GM21515 (cell line): Measurements from ENCODE around the gene SDE2.
"Not testable (repeated sequence)": the region's sequence is repeated elsewhere in the genome, so short reads cannot be mapped to it uniquely, and the experiment has no call there.

ENCODE experiments used
- ATAC-seq: cut with Tn5 transposase; IDR thresholded peaks from one replicate; pipeline ENCODE4 v1.9.1; 2021; ENCODE audit not compliant: unreplicated experiment

The SDE2 gene

DNA sequence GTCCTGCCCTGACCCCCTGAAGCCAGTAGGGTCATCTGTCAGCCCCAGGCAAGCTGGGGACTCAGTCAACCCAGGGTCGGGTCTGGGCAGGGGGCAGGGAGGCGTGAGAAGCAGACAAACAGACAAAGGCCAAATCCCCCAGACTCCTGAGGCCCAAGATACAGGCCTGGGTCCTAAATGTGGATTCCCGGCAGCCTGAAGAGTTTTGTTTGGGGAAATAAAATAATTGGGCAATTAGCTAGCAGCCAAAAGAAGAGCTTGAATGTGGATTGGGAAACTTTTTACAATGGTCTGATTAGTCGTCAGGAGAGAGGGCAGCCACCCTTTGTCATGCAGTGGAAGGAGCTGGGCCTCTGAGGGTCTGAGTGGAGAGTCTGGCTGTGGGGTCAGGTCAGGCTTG is 53.6 kb downstream of the SDE2 start:
- ATAC-seq, result no peak

DNA sequence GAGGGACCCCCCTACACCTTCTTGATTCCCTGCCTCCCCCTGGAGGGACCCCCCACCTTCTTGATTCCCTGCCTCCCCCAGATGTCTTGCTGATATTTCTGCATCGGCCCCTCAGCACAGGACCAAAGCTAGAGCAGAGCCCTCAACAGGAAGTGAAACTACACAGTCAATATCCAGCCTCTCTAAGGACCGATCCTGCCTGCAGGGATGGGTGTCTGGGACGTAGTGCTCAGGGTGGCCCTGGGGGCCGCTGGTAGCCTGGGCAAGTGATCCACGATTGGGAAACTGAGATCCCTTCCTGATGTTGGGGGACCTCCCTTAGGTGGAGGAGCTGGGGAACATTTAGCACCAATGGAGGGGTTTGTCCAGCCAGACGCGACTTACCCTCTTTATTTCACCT is 54.2 kb downstream of the SDE2 start:
- ATAC-seq, result peak; percentile 60

DNA sequence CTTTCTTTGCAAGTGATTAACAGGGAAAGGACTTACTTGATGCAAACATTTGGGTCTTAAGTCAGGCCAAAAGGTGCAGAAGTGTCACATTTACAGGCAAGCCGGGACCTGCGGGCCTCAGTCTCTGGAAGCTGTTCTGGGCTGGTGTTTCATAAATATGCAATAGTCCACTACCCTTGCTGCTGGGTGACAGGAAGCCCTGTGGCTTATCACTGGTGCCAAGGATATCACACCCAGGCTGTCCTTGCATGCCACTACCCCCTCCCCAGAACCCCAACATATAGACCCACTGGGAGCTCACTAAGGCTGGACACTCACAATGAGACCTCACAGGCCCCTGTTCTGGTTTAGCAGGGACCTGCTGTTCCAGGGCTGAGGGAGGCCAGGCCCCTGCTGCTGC is 54.8 kb downstream of the SDE2 start:
- ATAC-seq, result no peak

DNA sequence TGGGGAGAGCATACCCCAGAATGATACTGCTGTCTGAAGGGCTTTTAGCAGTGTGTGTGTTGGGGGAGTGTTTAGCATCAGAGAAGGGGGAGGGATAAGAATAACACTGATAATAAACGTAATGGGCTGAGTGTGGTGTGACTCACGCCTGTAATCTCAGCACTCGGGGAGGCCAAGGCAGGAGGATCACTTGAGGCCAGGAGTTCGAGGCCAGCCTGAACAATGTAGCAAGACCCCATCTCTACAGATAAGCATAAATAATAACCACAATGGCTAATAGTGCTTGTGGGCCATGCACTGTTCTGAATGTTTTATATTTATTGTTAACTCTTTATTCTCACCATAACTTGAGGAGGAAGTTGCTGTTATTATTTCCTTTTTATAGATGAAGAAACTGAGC is 55.6 kb downstream of the SDE2 start:
- ATAC-seq, result no peak

DNA sequence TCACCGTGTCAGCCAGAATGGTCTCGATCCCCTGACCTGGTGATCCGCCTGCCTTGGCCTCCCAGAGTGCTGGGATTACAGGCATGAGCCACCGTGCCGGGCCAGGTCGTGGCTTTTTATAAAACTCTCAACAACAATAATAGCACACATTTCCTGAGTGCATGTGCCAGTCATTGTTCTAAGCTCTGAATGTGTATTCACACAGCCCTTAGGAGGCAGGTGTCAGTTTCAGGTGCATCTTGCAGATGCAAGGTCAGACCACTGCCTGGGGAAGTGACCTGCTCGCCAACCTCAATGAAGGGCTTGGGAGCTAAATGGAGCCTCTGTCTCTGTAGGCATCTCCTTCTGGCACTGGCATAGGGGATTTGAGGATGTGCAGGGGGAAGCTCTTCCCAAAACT is 56.6 kb downstream of the SDE2 start:
- ATAC-seq, result peak; percentile 96

DNA sequence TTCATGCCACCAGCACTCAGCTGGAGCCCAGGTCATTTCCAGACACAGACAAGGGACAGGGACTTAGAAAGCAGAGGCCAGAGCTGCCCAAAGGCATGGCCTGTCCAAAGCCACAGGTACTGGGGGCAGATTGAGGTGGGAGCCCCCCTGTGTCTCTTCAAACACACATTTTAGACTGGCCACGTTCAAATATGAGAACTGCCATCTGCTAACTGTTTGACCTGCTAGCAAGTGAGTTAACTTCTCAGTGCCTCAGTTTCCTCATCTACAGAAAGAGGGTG is 57.3 kb downstream of the SDE2 start:
- ATAC-seq, result no peak

DNA sequence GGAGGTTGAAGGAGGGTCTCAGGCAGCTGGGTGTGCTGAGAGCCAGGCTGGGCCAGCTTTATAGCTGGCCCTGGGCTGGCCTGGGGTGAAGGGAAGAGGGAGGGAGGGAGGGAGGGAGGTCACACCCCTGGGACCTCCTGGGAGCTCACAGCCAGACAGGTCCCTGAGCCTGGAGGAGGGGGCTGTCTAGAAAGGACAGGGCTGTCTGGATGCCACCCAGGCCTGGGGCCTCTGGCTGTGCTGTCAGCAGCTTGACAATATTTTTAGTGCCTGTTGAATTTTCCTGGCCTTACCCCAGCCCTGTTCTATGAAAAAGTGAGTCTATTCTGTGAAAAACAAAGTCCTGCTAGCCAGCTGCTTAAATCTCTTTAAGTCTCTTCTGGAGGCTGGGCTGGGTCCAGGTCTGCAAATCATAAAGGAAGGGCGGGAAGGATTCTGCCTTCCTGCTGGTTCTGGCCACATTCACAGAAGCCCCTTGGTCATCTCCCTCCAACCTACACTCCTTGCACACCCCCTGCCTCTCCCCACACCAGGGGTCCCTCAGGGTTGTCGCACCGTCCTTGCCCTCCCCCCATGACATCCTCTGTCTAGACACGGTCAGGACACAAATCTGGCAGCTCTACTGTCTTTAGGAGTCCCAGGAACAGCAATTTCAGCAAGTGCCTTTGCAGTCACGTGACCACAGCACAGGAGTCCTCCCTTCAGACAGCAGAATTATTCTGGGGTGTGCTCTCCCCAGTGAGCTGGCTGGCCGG is 57.8 kb downstream of the SDE2 start, which contains the start of gene LEFTY2:
LEFTY2 (minus strand) TSS at position 34 of the 755 bp plus-strand sequence. CDS start 80 bp downstream, outside the sequence.
- no peak for ATAC-seq

DNA sequence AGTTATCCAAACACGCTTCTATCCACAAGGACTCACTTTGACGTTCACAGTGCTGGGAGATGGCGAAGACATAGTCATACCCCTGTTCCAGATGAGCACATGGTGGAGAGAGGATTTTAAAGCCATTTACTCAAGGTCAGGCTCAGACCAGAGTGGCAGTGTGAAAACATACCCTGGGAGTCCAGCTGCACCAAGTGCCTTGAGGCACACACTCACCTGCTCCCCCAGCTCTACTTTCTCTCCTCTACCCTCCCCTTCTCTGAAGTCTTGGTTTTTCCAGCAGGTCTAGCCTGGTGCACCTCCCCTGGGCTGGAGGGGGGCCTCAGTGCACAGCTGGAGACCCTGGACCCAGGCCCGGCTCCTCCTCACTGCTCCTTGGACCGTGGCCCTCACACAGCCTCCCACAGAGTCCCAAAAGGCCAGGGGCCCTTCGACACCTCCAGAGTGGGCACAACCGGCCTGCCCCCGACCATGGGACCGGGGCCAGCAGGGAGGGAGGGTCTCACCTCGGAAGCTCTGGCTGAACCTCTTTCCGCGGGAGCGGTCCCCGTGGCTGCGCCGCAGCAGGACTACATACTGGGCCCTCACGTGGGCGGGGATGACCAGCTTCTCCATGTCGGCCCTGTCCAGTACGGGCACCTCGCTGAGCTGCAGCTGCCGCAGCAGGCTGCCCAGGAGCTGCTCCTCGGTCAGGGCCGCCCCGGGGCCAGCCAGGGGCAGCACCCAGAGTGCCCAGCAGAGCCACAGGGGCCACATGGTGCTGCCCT is 58.6 kb downstream of the SDE2 start:
- ATAC-seq, result no peak

DNA sequence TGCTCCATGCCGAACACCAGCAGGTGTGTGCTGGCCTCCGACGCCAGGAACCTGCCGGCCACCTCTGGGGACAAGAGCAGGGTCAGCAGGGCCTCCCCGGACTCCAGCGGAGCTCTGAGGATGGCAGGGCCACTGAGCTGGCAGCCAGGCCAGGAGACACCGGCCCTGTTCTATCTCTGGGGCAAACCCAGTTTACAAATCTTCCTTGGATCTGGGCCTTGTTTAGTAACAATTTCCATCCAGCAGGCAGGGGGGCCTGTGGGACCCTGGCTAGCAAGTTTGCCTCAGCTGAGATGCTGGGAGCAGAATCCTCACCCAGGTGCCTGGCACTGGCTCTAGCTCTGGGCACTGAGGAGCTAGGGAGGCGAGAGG is 59.2 kb downstream of the SDE2 start:
- not testable (repeated sequence) for ATAC-seq

DNA sequence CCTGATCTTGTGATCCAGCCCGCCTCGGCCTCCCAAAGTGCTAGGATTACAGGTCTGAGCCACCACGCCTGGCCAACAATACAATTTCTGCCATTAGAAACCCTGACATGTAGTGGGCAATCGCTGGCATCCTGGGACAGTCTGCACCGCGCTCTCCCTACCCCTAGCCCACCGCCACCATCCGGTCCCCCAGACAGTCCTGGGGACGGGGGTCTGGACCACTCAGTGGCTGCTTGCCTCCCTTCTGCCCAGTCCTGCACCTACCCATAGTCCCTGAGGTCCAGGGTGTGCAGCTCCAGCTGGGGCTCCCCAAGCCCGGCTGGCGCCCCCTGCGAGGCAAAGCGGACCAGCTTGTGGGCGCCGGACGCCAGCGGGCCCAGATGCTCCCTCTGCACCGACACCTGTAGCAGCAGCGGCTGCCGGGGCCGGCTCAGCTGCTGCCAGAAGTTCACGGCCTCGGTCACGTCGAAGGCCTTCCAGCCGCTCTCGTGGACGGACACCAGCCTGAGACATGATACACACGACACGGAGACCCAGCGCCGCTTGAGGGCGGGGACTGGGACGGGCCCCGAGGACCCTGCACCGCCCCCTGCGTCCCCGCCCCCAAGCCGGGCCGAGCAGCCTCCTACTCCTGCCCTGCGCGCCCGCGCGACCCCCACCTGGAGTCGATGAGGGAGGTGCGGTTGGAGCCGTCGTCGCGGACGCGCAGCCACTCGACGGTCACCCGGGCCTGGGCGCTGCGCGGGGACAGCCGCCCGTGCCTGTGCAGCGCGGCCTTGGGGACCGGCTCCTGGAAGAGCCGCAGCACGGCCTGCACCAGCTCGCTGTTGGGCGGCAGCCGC is 59.8 kb downstream of the SDE2 start:
- not testable (repeated sequence) for ATAC-seq

DNA sequence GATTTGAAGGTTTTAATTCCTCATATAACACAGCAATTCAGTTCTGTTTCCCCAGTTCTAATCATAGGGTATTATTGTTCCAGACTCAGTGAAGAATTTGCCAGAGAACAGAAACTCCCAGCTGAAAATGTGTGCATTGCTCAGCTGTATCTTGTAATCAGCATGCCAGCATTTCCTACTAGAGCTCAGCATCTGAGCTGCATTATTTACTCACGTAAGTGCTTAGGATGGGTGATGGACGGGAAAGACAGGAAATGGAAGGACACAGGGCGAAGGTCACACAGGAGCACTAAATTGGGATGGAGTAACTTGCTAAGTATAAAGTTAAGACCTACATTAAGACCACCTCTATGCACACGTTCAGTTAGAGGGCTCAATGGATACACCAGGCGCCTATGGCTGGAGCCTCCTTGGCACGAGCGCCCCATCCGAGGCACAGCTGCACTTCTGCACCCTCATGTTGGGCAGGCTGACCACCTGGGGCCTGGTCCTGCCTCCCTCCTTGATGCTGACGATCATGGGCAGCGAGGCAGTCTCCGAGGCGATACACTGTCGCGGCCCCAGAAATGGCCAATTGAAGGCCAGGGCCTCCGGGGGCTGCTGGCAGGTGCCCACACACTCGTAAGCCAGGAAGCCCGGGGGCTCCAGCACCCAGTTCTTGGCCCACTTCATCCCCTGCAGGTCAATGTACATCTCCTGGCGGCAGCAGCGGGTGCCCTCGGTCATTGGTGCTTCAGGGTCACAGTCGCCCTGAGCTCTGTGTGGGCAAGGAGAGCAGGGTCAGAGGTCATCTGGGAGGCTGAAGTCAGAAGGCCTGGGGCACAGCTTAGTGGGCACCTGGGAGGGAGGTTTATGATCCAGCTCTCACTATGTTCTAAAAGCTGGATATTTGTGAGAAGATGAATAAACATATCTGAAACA is 61.8 kb downstream of the SDE2 start:
- no peak for ATAC-seq

DNA sequence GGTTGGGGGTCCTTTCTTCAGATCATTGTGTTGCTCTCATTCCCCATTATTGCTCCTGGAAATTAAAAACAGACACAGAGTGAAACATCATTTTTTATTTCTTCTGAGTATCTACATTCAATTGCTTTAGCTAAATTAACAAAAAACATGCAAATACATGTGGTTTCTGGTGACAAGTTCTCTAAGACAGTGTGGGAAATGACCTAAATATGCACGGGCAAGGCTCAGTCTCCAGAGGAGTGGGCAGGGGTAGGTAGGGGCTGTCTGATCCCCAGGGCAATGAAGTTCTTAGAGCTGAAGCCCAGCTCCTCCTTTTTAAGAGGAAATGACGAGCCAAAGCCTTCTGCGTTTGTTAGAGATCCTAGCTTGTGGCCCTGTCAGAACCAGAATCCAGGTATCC is 62.6 kb downstream of the SDE2 start:
- no peak for ATAC-seq

DNA sequence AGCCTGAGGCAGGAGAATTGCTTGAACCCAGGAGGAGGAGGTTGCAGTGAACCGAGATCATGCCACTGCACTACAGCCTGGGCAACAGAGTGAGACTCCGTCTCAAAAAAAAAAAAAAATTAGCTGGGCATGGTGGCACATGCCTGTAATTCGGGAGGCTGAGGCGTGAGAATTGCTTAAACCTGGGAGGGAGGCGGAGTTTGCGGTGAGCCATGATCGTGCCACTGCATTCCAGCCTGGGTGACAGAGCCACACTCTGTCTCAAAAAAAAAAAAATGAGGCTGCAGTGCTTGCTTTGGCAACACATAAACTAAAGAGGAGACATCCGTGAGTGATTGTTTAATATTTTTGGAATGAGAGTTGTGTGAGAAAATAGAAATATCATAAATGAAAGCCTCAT is 63.1 kb downstream of the SDE2 start:
- not testable (repeated sequence) for ATAC-seq

DNA sequence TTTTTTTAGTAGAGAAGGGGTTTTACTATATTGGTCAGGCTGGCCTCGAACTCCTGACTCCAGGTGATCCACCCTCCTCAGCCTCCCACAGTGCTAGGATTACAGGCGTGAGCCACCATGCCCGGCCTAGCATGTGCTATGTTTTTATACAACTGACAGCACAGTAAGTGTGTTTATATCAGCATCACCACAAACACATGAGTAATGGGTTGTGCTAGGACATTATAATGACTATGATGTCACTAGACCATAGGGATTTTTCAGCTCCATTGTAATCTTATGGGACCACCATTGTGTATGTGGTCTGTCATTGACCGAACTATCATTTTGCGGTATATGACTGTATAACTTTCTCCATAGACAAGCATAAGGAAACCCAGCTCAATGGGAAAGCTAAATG is 64.4 kb downstream of the SDE2 start:
- ATAC-seq, result no peak

DNA sequence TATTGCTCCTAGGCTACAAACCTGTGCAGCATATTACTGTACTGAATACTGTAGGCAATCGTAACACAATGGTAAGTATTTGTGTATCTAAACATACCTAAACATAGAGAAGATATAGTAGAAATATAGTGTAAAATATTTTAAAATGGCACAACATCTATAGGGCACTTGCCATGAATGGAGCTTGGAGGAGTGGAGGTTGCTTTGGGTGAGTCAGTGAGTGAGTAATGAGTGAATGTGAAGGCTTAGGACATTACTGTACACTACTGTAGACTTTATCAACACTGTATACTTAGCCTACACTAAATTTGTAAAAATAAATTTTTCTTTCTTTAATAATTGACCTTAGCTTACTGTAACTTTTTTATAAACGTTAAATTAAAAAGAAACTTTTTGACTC is 66.1 kb downstream of the SDE2 start:
- no peak for ATAC-seq
